HCT116 (cell line): Measurements from ENCODE around the gene GABRR3. TPM values are rescaled to one million over a fixed set of nuclear protein-coding genes. Genes with fewer than 3 reads are reported as not detected.

Experiments used
- ATAC-seq: fragments of 200-7000 bp; cut with Tn5 transposase; 2 replicates; pipeline ENCODE4 v1.9.1; 2020; ENCODE audit warnings: mild to moderate bottlenecking, moderate library complexity
- BruUV-seq: library from RNA; stranded (reverse); fragments of 400-500 nt; replicated peaks from 2 replicates; lab custom pipeline; 2021; lab: Mats Ljungman, UMichigan
- CTCF ChIA-PET: fragments of 300-600 bp; sonication (Branson Sonifier 250); formaldehyde crosslinking; loops from one replicate; lab custom pipeline; 2021; ENCODE audit warnings: antibody characterized with exemption; lab: Charles Lee
- POLR2A ChIA-PET: fragments of 300-600, 350-600 bp; sonication (Branson Sonifier 250); formaldehyde crosslinking; loops from one replicate; lab custom pipeline; 2021; ENCODE audit warnings: antibody characterized with exemption; lab: Charles Lee
- RAD21 ChIA-PET, 2 experiments: fragments of 300-600 bp; sonication (Branson Sonifier 250); formaldehyde crosslinking; loops; one replicate each; lab custom pipeline; 2023; ENCODE audit warnings: low total read pairs in 2 of 2; ENCODE audit not compliant: uncharacterized antibody in 2 of 2, unreplicated experiment in 2 of 2, low non-redundant PET in 1 of 2; lab: Charles Lee
- DNase-seq: peaks from one replicate; pipeline ENCODE4 v3.0.0-alpha.2; 2010; ENCODE audit warnings: low read depth, low spot score
- H2AFZ ChIP-seq: fragments of 200-600 bp; shearing (Covaris generic), sonication (generic); 2 replicates; pipeline ENCODE4 v1.6.1; 2017; ENCODE audit warnings: low read depth, mixed run types, mixed read lengths, antibody characterized with exemption, low read length; ENCODE audit not compliant: poor library complexity, severe bottlenecking
- H3K27ac ChIP-seq: 2 replicates; pipeline ENCODE4 v1.5.1; 2012; ENCODE audit warnings: low read depth, low read length
- H3K27me3 ChIP-seq: fragments of 200-600 bp; sonication (generic); 2 replicates; pipeline ENCODE4 v1.6.1; 2016; ENCODE audit warnings: mixed run types, low read length, mixed read lengths; ENCODE audit not compliant: insufficient read depth
- H3K36me3 ChIP-seq, 2 experiments: fragments of 200-500 bp in 1 of 2; fragments of 200-600 bp in 1 of 2; sonication (Bioruptor generic) in 1 of 2; sonication (generic) in 1 of 2; 2 replicates each; pipeline versions ENCODE4 v1.5.1 to v1.6.1; 2014 to 2016; ENCODE audit warnings: low read length in 2 of 2, inconsistent platforms in 1 of 2, mixed read lengths in 1 of 2, mixed run types in 1 of 2; ENCODE audit not compliant: insufficient read depth in 2 of 2, control insufficient read depth in 1 of 2
- H3K4me1 ChIP-seq, 2 experiments: fragments of 200-600 bp in 1 of 2; sonication (generic) in 1 of 2; 2 replicates each; pipeline versions ENCODE4 v1.5.1 to v1.6.1; 2012 to 2017; ENCODE audit warnings: low read length in 2 of 2, inconsistent platforms in 1 of 2, mild to moderate bottlenecking in 1 of 2, mixed read lengths in 1 of 2, mixed run types in 1 of 2, moderate library complexity in 1 of 2; ENCODE audit not compliant: insufficient read depth in 2 of 2, control insufficient read depth in 1 of 2
- H3K4me2 ChIP-seq: fragments of 200-600 bp; sonication (generic); 2 replicates; pipeline ENCODE4 v1.6.1; 2017; ENCODE audit warnings: mixed run types, low read length, mixed read lengths
- H3K4me3 ChIP-seq, 2 experiments: fragments of 200-600 bp in 1 of 2; sonication (generic) in 1 of 2; replicated peaks in 1 of 2; 2 replicates each; pipeline ENCODE4 v1.5.1; 2011 to 2016; ENCODE audit warnings: low read length in 2 of 2, control low read depth in 1 of 2, low read depth in 1 of 2, mild to moderate bottlenecking in 1 of 2, mixed read lengths in 1 of 2, mixed run types in 1 of 2
- H3K79me2 ChIP-seq: fragments of 200-600 bp; sonication (generic); 2 replicates; pipeline ENCODE4 v1.6.1; 2017; ENCODE audit warnings: mild to moderate bottlenecking, mixed run types, low read length, moderate library complexity, mixed read lengths; ENCODE audit not compliant: insufficient read depth
- H3K9ac ChIP-seq: fragments of 200-600 bp; sonication (generic); 2 replicates; pipeline ENCODE4 v1.6.1; 2016; ENCODE audit warnings: low read length, mixed read lengths
- H3K9me2 ChIP-seq: fragments of 200-600 bp; sonication (generic), shearing (Covaris generic); 2 replicates; pipeline ENCODE4 v1.6.1; 2017; ENCODE audit warnings: mixed run types, mild to moderate bottlenecking, moderate library complexity; ENCODE audit not compliant: insufficient read depth
- H3K9me3 ChIP-seq, 2 experiments: fragments of 200-500 bp in 1 of 2; fragments of 200-600 bp in 1 of 2; sonication (Bioruptor generic) in 1 of 2; sonication (generic) in 1 of 2; 2 replicates each; pipeline ENCODE4 v1.6.1; 2014 to 2017; ENCODE audit warnings: low read length in 2 of 2, mixed read lengths in 2 of 2, inconsistent platforms in 1 of 2, low read depth in 1 of 2, mild to moderate bottlenecking in 1 of 2, mixed run types in 1 of 2, moderate library complexity in 1 of 2; ENCODE audit not compliant: control insufficient read depth in 1 of 2, insufficient read depth in 1 of 2
- H4K20me1 ChIP-seq: fragments of 200-600 bp; sonication (generic), shearing (Covaris generic); 2 replicates; pipeline ENCODE4 v1.6.1; 2017; ENCODE audit warnings: mixed run types, mild to moderate bottlenecking, moderate library complexity; ENCODE audit not compliant: insufficient read depth
- ATF3 ChIP-seq: IDR thresholded peaks from 2 replicates; pipeline ENCODE4 v1.6.1; 2012
- CEBPB ChIP-seq: IDR thresholded peaks from 2 replicates; pipeline ENCODE4 v1.6.1; 2012; ENCODE audit warnings: low read depth
- CTCF ChIP-seq, 3 experiments: fragments of 200-600 bp in 1 of 3; sonication (generic) in 1 of 3; IDR thresholded peaks in 2 of 3; conservative IDR thresholded peaks in 1 of 3; 2 replicates each; pipeline ENCODE4 v1.5.1; 2012 to 2017; ENCODE audit warnings: low read depth in 2 of 3, low read length in 2 of 3, antibody characterized with exemption in 1 of 3, borderline replicate concordance in 1 of 3, control low read depth in 1 of 3, mild to moderate bottlenecking in 1 of 3, mixed read lengths in 1 of 3, mixed run types in 1 of 3, moderate library complexity in 1 of 3; ENCODE audit not compliant: insufficient read depth in 1 of 3
- EGR1 ChIP-seq: IDR thresholded peaks from 2 replicates; pipeline ENCODE4 v1.6.1; 2012; ENCODE audit warnings: low read depth
- ELF1 ChIP-seq: IDR thresholded peaks from 2 replicates; pipeline ENCODE4 v1.6.1; 2012; ENCODE audit warnings: low read depth, borderline replicate concordance
- FOSL1 ChIP-seq: IDR thresholded peaks from 2 replicates; pipeline ENCODE4 v1.6.1; 2012; ENCODE audit warnings: low read depth
- JUND ChIP-seq: IDR thresholded peaks from 2 replicates; pipeline ENCODE4 v1.6.1; 2012
- MAX ChIP-seq: IDR thresholded peaks from 2 replicates; pipeline ENCODE4 v1.6.1; 2012
- POLR2A ChIP-seq: IDR thresholded peaks from 2 replicates; pipeline ENCODE4 v1.7.0; 2011; ENCODE audit warnings: borderline replicate concordance; ENCODE audit not compliant: insufficient read depth, insufficient read length; ENCODE audit errors: extremely low read depth
- POLR2AphosphoS5 ChIP-seq: IDR thresholded peaks from 2 replicates; pipeline ENCODE4 v1.6.1; 2011; ENCODE audit warnings: mild to moderate bottlenecking, low read depth, low read length, moderate library complexity
- RAD21 ChIP-seq: IDR thresholded peaks from 2 replicates; pipeline ENCODE4 v1.6.1; 2012; ENCODE audit warnings: low read depth, mild to moderate bottlenecking
- REST ChIP-seq: IDR thresholded peaks from 2 replicates; pipeline ENCODE4 v1.6.1; 2012; ENCODE audit warnings: low read depth
- SP1 ChIP-seq: IDR thresholded peaks from 2 replicates; pipeline ENCODE4 v1.6.1; 2012; ENCODE audit warnings: low read depth
- TCF7L2 ChIP-seq: IDR thresholded peaks from 2 replicates; pipeline ENCODE4 v1.7.0; 2011; ENCODE audit warnings: borderline replicate concordance, inconsistent platforms; ENCODE audit not compliant: insufficient read depth, insufficient read length; ENCODE audit errors: extremely low read depth
- ZBTB33 ChIP-seq: IDR thresholded peaks from 2 replicates; pipeline ENCODE4 v1.6.1; 2011; ENCODE audit warnings: mild to moderate bottlenecking, low read length, moderate library complexity; ENCODE audit not compliant: insufficient replicate concordance; ENCODE audit errors: extremely low read depth
- ZFX ChIP-seq: fragments of 450-650 bp; IDR thresholded peaks from 2 replicates; pipeline ENCODE4 v1.6.1; 2017
- ZNF274 ChIP-seq: fragments of 200-500 bp; sonication (Bioruptor generic); IDR thresholded peaks from 2 replicates; pipeline ENCODE4 v1.6.1; 2014; ENCODE audit warnings: mild to moderate bottlenecking, low read depth, low read length, inconsistent platforms
- intact Hi-C: fragments of 100-400 bp; cut with micrococcal nuclease; formaldehyde crosslinking; loops from 2 replicates; pipeline ENCODE4 v1.10.0; 2022
- total RNA-seq: library from RNA; stranded (reverse); gene quantifications from one replicate; pipeline ENCODE4 v1.2.1, GENCODE V29; 2021; ENCODE audit not compliant: unreplicated experiment

The GABRR3 gene
- total RNA-seq, 1 experiment from 2014 or later, result not detected

GRCh38 chr3:97999103-97999502, 36.0 kb downstream of the GABRR3 start:
- Histone ChIP-seq H3K27ac (no peak overlapping the region), H3K9ac (no peak overlapping the region), H3K27me3 (no peaks in the 10 kb centered on the region), H3K4me1 (no peaks in the 10 kb centered on the region), H4K20me1 (no peaks in the 10 kb centered on the region), H3K4me2 (no peak overlapping the region), H3K79me2 (no peaks in the 10 kb centered on the region), H3K9me3 (no peaks in the 10 kb centered on the region), H3K36me3 (no peaks in the 10 kb centered on the region), H3K4me3 (no peak overlapping the region), H2AFZ (no peak overlapping the region), H3K9me2 (no peaks in the 10 kb centered on the region)
- BruUV-seq, result no TSS peak
- no peak for DNase-seq
- RAD21 ChIA-PET, result no interaction called here
- CTCF ChIA-PET, result no interaction called here
- no peak for ATAC-seq
- POLR2A ChIA-PET, result no interaction called here
- intact Hi-C loops, result no loop called here
- TF ChIP-seq CTCF (IDR thresholded peaks at IDR 0.05 in 2 of 3, conservative IDR thresholded peaks at IDR 0.05 in 1 of 3; ENCODE audit: borderline replicate concordance in 1 of 3, insufficient read depth in 1 of 3, low read depth in 2 of 3, low read length in 2 of 3) (no peak), MAX (no peak), ATF3 (no peak), REST (no peak), POLR2AphosphoS5 (no peak), EGR1 (no peak), SP1 (no peak), FOSL1 (no peak), TCF7L2 (no peak), ZFX (no peak), ELF1 (no peak), ZBTB33 (no peak), ZNF274 (no peak), CEBPB (no peak), RAD21 (no peak), POLR2A (no peak), JUND (no peak)
